ENCODE results near the gene SUPT6H. TPM values are rescaled to one million over a fixed set of nuclear protein-coding genes. Genes with fewer than 3 reads are reported as not detected.
A peak's percentile ranks its signal among the peaks of the same experiment; 100 is the strongest.

The SUPT6H gene
- total and polyA plus RNA-seq, 2 of the 8 experiments (the other 6 are each of a cell fraction or from before 2014, with no cell fraction given) = 32.0 to 59.9 TPM

- 0 out of 2 replicates have a peak, but pooled peaks have one; percentile 28 for TF ChIP-seq RBBP5 (IDR thresholded peaks at IDR 0.05; ENCODE audit: borderline replicate concordance, low read depth, low read length)
- TF ChIP-seq, protein P1, sequence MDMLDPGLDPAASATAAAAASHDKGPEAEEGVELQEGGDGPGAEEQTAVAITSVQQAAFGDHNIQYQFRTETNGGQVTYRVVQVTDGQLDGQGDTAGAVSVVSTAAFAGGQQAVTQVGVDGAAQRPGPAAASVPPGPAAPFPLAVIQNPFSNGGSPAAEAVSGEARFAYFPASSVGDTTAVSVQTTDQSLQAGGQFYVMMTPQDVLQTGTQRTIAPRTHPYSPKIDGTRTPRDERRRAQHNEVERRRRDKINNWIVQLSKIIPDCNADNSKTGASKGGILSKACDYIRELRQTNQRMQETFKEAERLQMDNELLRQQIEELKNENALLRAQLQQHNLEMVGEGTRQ (IDR thresholded peaks at IDR 0.05; ENCODE audit: low read length) = no peak
- TF ChIP-seq SAP30 (IDR thresholded peaks at IDR 0.05; ENCODE audit: insufficient read depth, insufficient replicate concordance, low read length) = no peak
- TF ChIP-seq JUND (IDR thresholded peaks at IDR 0.05; ENCODE audit: low read length) = 0 out of 2 replicates have a peak, but pooled peaks have one; percentile 17
- TF ChIP-seq MAFK (IDR thresholded peaks at IDR 0.05; ENCODE audit: low read depth, low read length) = no peak
- TF ChIP-seq SP2 (IDR thresholded peaks at IDR 0.05; ENCODE audit: low read length) = no peak
- TF ChIP-seq SIX5 (IDR thresholded peaks at IDR 0.05; ENCODE audit: low read depth, low read length) = no peak
- peak; percentile 93 for TF ChIP-seq TAF1 (IDR thresholded peaks at IDR 0.05; ENCODE audit: low read depth, low read length)
- TF ChIP-seq JUN (IDR thresholded peaks at IDR 0.05; ENCODE audit: low read depth, low read length) = no peak
- TF ChIP-seq TAF7 (optimal IDR thresholded peaks at IDR 0.05; ENCODE audit: borderline replicate concordance, low read depth, low read length) = peak; percentile 82
- no peak for TF ChIP-seq NRF1 (IDR thresholded peaks at IDR 0.05; ENCODE audit: low read depth, low read length)
- TF ChIP-seq, protein P2, sequence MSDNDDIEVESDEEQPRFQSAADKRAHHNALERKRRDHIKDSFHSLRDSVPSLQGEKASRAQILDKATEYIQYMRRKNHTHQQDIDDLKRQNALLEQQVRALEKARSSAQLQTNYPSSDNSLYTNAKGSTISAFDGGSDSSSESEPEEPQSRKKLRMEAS (IDR thresholded peaks at IDR 0.05) = peak; percentile 71; the same call in 1 of the 2 replicates
- TF ChIP-seq CBX5 (IDR thresholded peaks at IDR 0.05; ENCODE audit: low read depth, low read length) = no peak
- TF ChIP-seq SRF (IDR thresholded peaks at IDR 0.05; ENCODE audit: low read depth, low read length) = no peak
- TF ChIP-seq CTBP2 (IDR thresholded peaks at IDR 0.05; ENCODE audit: borderline replicate concordance, insufficient read depth, insufficient read length, low read length) = no peak
- peak; percentile 84 to 94; a peak in 2 of 3 replicates for TF ChIP-seq POLR2A (IDR thresholded peaks at IDR 0.05; ENCODE audit: control extremely low read depth in 1 of 2, low read depth in 2 of 2, low read length in 2 of 2)
- TF ChIP-seq, protein P3, sequence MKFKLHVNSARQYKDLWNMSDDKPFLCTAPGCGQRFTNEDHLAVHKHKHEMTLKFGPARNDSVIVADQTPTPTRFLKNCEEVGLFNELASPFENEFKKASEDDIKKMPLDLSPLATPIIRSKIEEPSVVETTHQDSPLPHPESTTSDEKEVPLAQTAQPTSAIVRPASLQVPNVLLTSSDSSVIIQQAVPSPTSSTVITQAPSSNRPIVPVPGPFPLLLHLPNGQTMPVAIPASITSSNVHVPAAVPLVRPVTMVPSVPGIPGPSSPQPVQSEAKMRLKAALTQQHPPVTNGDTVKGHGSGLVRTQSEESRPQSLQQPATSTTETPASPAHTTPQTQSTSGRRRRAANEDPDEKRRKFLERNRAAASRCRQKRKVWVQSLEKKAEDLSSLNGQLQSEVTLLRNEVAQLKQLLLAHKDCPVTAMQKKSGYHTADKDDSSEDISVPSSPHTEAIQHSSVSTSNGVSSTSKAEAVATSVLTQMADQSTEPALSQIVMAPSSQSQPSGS (IDR thresholded peaks at IDR 0.05; ENCODE audit: low read length) = peak; percentile 55; the same call in 1 of the 2 replicates
- TF ChIP-seq EZH2 (IDR thresholded peaks at IDR 0.05; ENCODE audit: low read depth, low read length, severe bottlenecking) = no peak
- peak; percentile 29; the same call in 1 of the 2 replicates for TF ChIP-seq EGR1 (IDR thresholded peaks at IDR 0.05; ENCODE audit: borderline replicate concordance, low read depth, low read length)
- TF ChIP-seq GTF2F1 (IDR thresholded peaks at IDR 0.05; ENCODE audit: borderline replicate concordance, low read depth, low read length) = no peak; the same call in 1 of the 2 replicates
- TF ChIP-seq BACH1 (IDR thresholded peaks at IDR 0.05; ENCODE audit: low read length) = peak; percentile 28; the same call in 1 of the 2 replicates
Measured at GRCh38 chr17:28743243-28744103, 81.5 kb downstream of the SUPT6H start, which contains the start of gene TRAF4 (continued).

Measured in H1 (cell line).